Measurements from ENCODE around the gene LURAP1L.

Gene LURAP1L

DNA sequence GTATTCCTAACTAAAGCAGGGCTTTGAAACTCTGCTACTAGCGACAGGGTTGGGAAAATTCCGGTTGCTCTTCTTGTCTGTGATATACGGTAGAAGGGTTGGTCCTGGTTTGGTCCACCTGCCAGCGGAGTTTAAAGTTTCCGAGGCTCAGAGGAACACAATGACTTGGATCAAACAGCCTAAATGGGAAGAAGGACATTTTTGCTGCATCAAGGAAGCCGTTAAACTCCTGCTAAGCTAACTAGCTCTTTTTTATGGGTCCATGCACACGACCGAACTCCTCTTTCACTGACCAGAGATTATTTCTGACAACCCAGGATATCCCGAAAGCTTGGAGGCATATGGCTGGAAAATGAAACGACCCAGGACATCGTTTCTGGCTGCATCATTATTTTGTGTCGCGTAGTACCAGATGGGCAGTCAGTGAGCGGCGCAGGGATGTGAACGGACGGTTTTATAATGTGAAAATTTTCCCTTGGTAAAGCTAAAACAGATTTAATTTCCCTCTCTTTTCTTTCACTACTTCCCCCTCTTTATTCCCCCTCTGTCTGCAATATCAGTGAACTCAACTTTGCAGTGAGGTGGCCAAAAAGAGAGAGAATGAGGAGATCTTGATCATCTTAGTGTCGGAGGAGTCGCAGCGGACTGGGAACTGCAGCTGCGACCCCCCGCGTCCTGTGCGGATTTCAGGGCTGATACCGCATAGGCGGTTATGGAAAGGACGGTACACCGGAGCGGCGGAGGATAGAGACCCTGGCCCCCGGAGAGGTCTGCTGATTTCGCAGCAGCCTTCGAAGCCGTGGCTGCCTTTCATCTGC lies at the start of gene LURAP1L:
Gene LURAP1L (plus strand): TSS at position 160 of the 818 bp plus-strand sequence. CDS start 696 bp downstream, outside the sequence.
- peak; percentile 80 for DNase-seq (ENCODE audit: low spot score)

DNA sequence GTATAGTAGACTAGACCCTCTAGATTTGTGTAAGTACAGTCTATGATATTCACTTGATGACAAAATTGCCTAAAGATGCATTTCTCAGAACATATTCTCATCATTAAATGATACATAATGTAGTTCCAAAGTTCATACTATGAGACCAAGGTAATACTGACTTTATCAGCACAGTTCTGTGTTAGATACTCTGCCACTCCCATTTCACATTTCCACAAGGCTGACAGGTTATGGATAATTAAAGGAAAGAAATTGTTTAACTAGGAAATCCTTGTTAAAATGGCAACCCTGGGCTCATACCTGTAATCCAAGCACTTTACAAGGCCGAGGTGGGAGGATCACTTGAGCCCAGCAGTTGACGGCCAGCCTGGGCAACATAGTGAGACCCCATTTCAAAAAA lies 48.0 kb upstream of the LURAP1L start:
- DNase-seq (ENCODE audit: low spot score) = no peak

- no peak for DNase-seq (ENCODE audit: low spot score)
Observed at GRCh38 chr9:12730198-12730597, 44.6 kb upstream of the LURAP1L start.

- DNase-seq (ENCODE audit: low spot score) = no peak
Observed at GRCh38 chr9:12730927-12731326, 43.9 kb upstream of the LURAP1L start.

- DNase-seq (ENCODE audit: low spot score) = no peak
Observed at GRCh38 chr9:12732971-12733370, 41.8 kb upstream of the LURAP1L start.

GRCh38 chr9:12735665-12736064 lies 39.2 kb upstream of the LURAP1L start:
- DNase-seq (ENCODE audit: low spot score) = no peak

- no peak for DNase-seq (ENCODE audit: low spot score)
Observed at GRCh38 chr9:12737871-12738270, 36.9 kb upstream of the LURAP1L start.

- DNase-seq (ENCODE audit: low spot score) = no peak
Observed at GRCh38 chr9:12739014-12739652, 35.7 kb upstream of the LURAP1L start.

- DNase-seq (ENCODE audit: low spot score) = no peak
Observed at GRCh38 chr9:12740845-12741244, 34.0 kb upstream of the LURAP1L start.

DNA sequence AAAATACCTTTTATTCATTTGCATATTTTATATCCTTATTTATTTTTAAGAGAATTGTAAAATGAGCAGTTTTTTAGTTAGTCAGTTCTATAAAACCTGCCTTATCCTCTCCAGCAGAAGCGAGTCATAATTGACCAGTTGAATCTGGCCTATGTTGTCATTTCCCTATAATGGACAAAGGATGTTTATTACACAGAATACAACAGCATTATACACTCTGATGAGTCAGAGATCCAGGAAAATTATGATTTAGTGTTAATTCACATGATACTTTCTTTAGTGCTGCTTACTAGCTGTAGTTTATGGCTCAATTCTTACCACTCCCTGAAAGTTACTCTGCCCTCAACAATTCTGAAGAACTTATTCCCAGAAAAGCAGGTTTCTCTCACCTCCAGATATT lies 26.8 kb upstream of the LURAP1L start:
- no peak for DNase-seq (ENCODE audit: low spot score)

DNA sequence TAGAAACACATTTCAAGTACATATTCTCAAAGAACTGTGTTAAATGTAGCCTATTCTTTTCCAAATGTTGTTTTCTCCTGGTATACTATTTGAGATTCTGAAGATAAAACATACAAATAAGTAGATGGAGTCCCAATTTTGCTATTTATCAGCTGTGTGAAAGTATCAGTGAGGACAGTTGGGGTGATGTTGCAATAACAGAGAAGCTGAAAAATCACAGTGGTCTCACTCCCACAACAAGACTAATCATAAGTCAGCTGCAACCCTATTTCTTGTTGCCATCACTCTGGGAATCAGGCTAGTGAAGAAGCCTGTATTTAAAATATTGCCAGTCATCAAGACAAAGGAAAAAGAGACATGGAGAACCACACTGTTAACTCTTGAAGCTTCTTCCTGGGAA lies 25.9 kb upstream of the LURAP1L start:
- DNase-seq (ENCODE audit: low spot score) = no peak

GRCh38 chr9:12753931-12754330 lies 20.9 kb upstream of the LURAP1L start:
- DNase-seq (ENCODE audit: low spot score) = no peak

DNA sequence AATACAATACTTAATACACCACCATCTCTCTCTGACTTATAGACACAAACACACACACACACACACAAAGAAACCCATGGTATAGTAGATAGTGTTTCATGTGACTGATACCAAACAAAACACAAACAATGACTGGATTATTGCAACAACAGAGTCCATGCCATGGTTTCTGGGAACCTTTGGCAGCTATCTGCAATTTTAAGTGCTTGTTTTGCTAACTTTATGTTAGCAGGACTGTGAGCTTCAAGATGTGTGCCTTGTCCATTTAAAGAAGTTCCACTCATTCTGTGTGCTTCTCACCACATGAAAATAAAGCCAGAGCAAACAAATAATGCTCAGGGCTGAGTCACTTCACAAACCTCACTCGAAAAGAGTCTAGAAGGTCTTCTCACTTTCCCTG lies 15.1 kb upstream of the LURAP1L start:
- no peak for DNase-seq (ENCODE audit: low spot score)

GRCh38 chr9:12760758-12761157 lies 14.1 kb upstream of the LURAP1L start:
- no peak for DNase-seq (ENCODE audit: low spot score)

DNA sequence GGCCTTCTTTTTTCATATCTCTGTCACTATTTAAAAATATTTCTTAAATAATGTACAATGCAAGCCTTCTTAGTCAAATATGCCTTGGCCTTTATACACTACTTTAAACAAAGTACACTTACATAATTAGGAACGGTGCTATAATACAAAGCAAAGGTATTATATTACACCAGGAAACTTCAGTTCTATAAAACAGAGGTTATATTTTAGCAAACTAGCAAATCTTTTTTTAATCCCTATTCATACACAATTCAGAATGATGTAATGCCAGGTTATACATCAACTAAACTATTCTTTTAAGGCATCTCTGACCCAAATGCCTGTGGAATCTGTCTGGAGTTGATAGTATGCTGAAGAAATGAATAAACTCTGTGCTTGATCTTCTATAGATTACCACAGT lies 10.7 kb upstream of the LURAP1L start:
- no peak for DNase-seq (ENCODE audit: low spot score)

DNA sequence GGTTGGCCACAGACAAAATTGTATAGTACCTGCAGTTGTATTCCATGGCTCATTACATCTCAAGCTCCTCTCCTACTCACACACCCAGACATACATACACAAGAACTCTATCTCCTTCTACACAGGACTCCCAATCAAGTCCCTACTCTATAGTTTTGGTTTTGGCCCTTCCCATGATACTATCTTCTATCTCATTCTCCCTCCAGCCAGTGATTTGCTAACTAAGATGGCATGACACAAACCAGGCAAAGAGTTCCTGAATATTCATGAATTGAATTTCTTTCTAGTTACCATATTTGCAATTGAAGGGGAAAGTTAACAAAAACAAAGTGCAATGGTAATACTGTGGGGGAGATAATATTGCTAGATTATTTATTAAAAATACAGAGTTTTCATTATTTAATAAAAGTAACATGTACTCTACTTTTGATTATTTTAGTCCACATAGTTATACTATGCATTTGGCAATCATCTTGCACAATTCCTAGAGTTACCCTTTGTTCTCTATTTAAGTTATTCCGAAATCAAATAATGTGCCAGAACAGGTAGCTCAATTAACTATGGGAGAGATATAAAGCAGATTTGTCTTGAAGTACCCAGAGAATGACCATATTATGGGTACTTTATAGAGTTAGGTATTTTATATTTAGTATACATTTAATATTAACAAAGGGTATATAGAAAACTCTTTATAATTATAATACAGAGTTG lies 9.6 kb upstream of the LURAP1L start:
- no peak for DNase-seq (ENCODE audit: low spot score)

- DNase-seq (ENCODE audit: low spot score) = no peak
Observed at GRCh38 chr9:12766357-12766756, 8.5 kb upstream of the LURAP1L start.

GRCh38 chr9:12770261-12770660 lies 4.6 kb upstream of the LURAP1L start:
- DNase-seq (ENCODE audit: low spot score) = no peak

DNA sequence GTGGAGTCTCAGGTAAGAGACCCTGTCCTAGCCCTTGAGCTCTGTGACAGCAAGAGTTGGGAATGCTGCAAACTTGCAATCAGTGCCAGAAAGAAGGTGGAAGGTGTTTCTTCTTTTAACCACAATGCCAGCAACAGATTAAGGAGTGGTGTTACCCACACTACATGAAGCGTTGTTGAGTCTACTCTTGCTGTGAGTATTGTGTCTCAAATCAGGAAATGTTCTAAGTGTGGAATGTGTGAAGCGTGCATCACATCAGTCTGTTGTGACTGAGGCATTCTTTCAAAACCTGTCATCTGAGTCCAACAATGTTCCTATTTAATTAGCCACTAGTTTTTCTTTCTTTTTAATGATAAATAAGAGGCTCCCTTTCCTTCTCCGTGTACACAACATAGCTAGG lies 2.9 kb upstream of the LURAP1L start:
- DNase-seq (ENCODE audit: low spot score) = no peak

GRCh38 chr9:12773562-12773961 lies 1.3 kb upstream of the LURAP1L start:
- DNase-seq (ENCODE audit: low spot score) = no peak

DNA sequence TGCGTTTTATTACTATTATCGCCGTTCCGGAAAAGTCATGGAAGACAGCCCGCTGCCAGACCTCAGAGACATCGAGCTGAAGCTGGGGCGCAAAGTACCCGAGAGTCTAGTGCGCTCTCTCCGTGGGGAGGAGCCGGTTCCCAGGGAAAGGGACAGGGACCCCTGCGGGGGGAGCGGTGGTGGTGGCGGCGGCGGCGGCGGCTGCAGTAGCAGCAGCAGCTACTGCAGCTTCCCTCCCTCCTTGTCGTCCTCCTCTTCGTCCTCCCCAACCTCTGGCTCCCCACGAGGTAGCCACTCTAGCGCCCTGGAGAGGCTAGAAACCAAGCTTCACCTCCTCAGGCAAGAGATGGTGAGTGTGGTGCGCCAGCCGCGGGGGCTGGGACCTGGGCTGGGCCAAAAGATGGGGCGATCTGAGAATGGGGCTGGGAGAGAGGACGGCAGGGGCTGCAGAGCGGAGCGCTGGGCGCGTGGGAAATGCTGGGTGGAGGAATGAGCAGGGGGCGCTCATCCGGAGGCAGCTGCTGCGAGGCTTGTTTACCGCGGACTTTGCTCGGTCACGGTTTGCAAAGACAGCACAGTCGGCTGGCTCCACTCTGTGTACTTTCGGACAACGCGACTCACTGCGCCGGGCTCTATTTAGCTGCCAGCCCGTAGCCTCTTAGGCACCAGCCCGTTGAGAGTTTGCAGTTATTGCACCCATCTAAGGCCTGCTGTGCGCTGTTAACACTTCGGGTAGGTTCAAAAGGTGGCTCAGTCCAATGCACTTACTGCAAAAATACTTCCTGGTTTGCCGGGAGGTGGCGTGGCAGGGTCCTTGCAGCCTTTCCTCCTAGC lies 1.1 kb downstream of the LURAP1L start:
- DNase-seq (ENCODE audit: low spot score) = peak; percentile 90

- no peak for DNase-seq (ENCODE audit: low spot score)
Observed at GRCh38 chr9:12776513-12777055, 1.8 kb downstream of the LURAP1L start.
